Activated T-cell treated with anti-CD3 and anti-CD28 coated beads, Interleukin-2, amount 50 U/mL, for 4 hours (primary cell): Measurements from ENCODE around the gene TRIM71. TPM values are rescaled to one million over a fixed set of nuclear protein-coding genes. Genes with fewer than 3 reads are reported as not detected.
"Not testable (repeated sequence)": the region's sequence is repeated elsewhere in the genome, so short reads cannot be mapped to it uniquely, and the experiment has no call there.

Experiments used
- ATAC-seq, 2 donors: fragments of 200-7000 bp; cut with Tn5 transposase; one replicate each; pipeline ENCODE4 v1.10.0; 2021
- DNase-seq: peaks from one replicate; pipeline ENCODE4 v3.0.0-alpha.2; 2020
- H3K27me3 Mint-ChIP-seq: one replicate; pipeline ENCODE4 v1.8.0; 2021; ENCODE audit warnings: low read depth, mixed read lengths
- H3K36me3 Mint-ChIP-seq: one replicate; pipeline ENCODE4 v1.8.0; 2022; ENCODE audit warnings: mixed read lengths; ENCODE audit not compliant: insufficient read depth
- H3K4me1 Mint-ChIP-seq: one replicate; pipeline ENCODE4 v1.8.0; 2021; ENCODE audit warnings: low read depth, mixed read lengths
- H3K4me3 Mint-ChIP-seq: one replicate; pipeline ENCODE4 v1.8.0; 2021; ENCODE audit warnings: mild to moderate bottlenecking, moderate library complexity, mixed read lengths
- H3K9me3 Mint-ChIP-seq: one replicate; pipeline ENCODE4 v1.8.0; 2021; ENCODE audit warnings: mixed read lengths
- total RNA-seq, 3 donors: library from RNA; stranded (reverse); gene quantifications; one replicate each; pipeline ENCODE4 v1.2.1, GENCODE V29; 2021

The TRIM71 gene
- under 1 TPM; 0.18 to 0.25 (median 0.19) TPM for total RNA-seq

DNA sequence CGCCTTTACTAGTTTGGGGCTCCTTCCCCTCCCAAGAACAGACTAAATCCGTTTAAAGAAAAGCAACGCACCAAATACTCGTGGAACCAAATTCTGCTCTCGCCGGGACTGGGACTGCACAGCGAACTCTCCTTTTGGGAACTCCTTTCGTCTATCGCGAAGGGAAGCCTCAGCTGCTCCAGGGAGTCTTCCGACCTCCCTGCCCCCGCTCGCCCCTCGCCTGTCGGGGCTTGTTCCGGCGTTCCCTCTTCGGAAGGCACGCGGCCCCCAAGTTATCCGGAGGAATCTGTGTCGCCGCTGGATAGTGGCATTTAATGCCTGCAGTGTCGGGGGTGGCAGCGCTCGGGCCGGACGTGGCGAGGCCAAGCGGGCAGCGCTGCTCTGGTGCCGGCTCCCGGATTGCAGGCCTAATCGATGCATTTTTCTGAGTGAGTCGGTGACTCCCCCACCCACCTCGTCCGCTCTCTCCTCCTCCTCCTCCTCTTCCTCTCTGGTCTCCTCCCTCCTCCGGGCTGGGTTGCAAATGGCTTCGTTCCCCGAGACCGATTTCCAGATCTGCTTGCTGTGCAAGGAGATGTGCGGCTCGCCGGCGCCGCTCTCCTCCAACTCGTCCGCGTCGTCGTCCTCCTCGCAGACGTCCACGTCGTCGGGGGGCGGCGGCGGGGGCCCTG is at the start of gene TRIM71:
TRIM71 (plus strand) TSS at position 440 of the 671 bp plus-strand sequence; CDS start at position 524, 84 bp downstream.
- Mint-ChIP-seq H3K9me3 (no peaks in the 10 kb centered on the region), H3K27me3 (peaks cover 50% of the 10 kb centered on the region), H3K36me3 (no peaks in the 10 kb centered on the region), H3K4me1 (peaks cover 16% of the 10 kb centered on the region), H3K4me3 (peak within 1 kb of the TSS; percentile 67)
- ATAC-seq, result peak; percentile 5 to 35
- DNase-seq, result no peak

DNA sequence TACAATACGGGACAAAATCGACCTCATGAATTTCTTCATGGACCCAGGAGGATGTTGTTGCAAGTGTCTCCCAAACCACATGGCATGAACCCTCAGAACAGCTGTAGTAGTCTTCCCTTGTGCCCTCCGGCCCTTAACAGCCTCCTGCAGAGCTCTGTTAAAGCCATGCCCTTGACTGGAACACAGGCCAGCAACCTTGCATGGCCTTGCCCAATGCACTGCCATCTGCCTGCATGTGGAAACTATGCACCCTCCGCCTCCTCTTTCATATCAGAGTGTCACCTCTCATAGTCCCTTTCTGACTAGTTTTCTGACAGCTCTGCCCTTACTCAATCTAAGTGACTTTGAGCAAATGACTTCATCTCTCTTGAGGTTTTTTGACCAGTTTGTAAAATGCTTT is 39.4 kb upstream of the TRIM71 start:
- peak in 1 of 2 donors; percentile 14 for ATAC-seq
- H3K4me1 Mint-ChIP-seq, result peaks cover 3% of the 10 kb centered on the region

GRCh38 chr3:32780071-32780734 is 37.6 kb upstream of the TRIM71 start:
- ATAC-seq (no peak), DNase-seq (no peak)
- Mint-ChIP-seq H3K36me3 (peaks cover 2% of the 10 kb centered on the region), H3K27me3 (peaks cover 5% of the 10 kb centered on the region), H3K9me3 (no peaks in the 10 kb centered on the region), H3K4me3 (peak overlapping the region; percentile 85), H3K4me1 (peaks cover 3% of the 10 kb centered on the region)

More for the DNA sequence above, 39.4 kb upstream of the TRIM71 start:
- peaks cover 7% of the 10 kb centered on the region for H3K36me3 Mint-ChIP-seq
- no peak for DNase-seq
- H3K9me3 Mint-ChIP-seq, result no peaks in the 10 kb centered on the region
- no peak overlapping the region for H3K4me3 Mint-ChIP-seq
- H3K27me3 Mint-ChIP-seq, result peaks cover 5% of the 10 kb centered on the region

- peak; percentile 24 to 30 for ATAC-seq
- H3K27me3 Mint-ChIP-seq, result peaks cover 5% of the 10 kb centered on the region
- H3K36me3 Mint-ChIP-seq, result peaks cover 2% of the 10 kb centered on the region
- H3K4me3 Mint-ChIP-seq, result peak overlapping the region; percentile 85
- DNase-seq, result no peak
- no peaks in the 10 kb centered on the region for H3K9me3 Mint-ChIP-seq
- peaks cover 3% of the 10 kb centered on the region for H3K4me1 Mint-ChIP-seq
These were observed 37.0 kb upstream of the TRIM71 start for GRCh38 chr3:32780735-32781210.

DNA sequence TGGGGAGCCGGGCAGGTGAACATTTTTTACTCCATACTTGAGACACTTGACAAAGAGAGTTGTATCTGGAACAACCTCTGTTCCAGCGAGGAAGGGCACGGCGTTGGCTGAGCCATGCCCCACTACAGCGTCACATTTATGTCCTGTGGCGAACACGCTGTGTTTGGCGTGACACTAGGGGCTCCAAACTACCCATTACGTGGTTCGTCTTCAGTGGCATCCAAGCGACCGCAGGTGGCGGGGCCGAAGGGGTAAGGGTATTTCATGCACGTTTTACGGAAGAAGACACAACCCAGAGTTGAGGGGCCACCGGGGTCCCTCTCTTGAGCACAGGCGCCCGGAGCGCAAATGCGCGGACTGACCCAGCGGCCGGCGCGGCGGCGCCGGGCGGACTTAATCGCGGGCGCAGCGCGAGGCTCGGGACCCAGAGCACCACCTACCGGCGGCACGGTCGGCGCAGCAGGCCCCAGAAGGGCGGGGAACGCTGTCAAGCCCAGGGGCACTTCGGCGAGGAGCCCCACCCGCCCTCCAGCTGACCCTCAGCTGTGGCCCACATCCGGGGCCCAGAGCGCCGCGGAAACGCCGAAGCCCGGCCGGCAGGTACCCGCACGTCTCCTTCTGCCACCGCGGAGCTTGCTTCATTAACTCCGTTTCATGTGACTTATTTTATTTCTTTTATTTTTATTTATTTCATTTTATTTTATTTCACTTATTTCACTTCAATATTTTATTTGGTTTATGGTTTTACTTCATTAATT is 36.4 kb upstream of the TRIM71 start:
- Mint-ChIP-seq H3K4me1 (peaks cover 3% of the 10 kb centered on the region), H3K9me3 (no peaks in the 10 kb centered on the region)

GRCh38 chr3:32781969-32782270 is 35.9 kb upstream of the TRIM71 start:
- peak overlapping the region; percentile 58 for H3K4me3 Mint-ChIP-seq
- not testable (repeated sequence) for H3K9me3 Mint-ChIP-seq, H3K4me1 Mint-ChIP-seq, ATAC-seq, DNase-seq, H3K36me3 Mint-ChIP-seq, H3K27me3 Mint-ChIP-seq

More for the DNA sequence above, 36.4 kb upstream of the TRIM71 start:
- peak overlapping the region; percentile 85 for H3K4me3 Mint-ChIP-seq
- no peaks in the 10 kb centered on the region for H3K36me3 Mint-ChIP-seq
- DNase-seq (peak; percentile 49), ATAC-seq (peak; percentile 94 to 96)
- peaks cover 5% of the 10 kb centered on the region for H3K27me3 Mint-ChIP-seq

DNA sequence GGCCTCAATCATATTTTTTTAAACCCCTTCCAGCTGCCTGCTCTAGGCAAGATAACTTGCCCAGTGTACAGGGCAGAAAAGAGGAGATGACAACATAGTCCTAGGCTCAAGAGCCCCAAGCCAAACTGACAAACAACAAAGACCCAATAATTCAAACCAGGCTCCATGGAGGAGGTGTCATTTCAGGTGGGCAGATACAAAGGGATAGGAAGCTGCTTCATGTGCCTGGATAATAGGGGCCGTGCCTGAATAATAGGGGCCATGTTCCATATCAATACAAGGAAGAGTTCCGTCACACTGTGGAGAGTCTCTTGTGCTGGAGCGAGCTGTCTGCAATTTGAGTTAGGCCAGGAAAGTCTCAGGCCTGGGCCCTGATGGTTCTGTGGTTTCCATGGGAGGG is 35.4 kb upstream of the TRIM71 start:
- Mint-ChIP-seq H3K36me3 (no peaks in the 10 kb centered on the region), H3K9me3 (no peaks in the 10 kb centered on the region), H3K27me3 (peaks cover 5% of the 10 kb centered on the region), H3K4me1 (peaks cover 3% of the 10 kb centered on the region), H3K4me3 (peak overlapping the region; percentile 58)
- ATAC-seq (no peak), DNase-seq (no peak)

- Mint-ChIP-seq H3K9me3 (no peaks in the 10 kb centered on the region), H3K4me3 (no peak overlapping the region), H3K4me1 (no peaks in the 10 kb centered on the region), H3K27me3 (peaks cover 4% of the 10 kb centered on the region), H3K36me3 (no peaks in the 10 kb centered on the region)
- no peak for ATAC-seq
- DNase-seq, result no peak
These were observed 26.0 kb upstream of the TRIM71 start for GRCh38 chr3:32791833-32792232.

GRCh38 chr3:32794487-32795308 is 23.1 kb upstream of the TRIM71 start:
- Mint-ChIP-seq H3K9me3 (no peaks in the 10 kb centered on the region), H3K27me3 (peaks cover 4% of the 10 kb centered on the region), H3K4me3 (no peak overlapping the region), H3K4me1 (no peaks in the 10 kb centered on the region), H3K36me3 (no peaks in the 10 kb centered on the region)
- no peak for ATAC-seq
- no peak for DNase-seq

DNA sequence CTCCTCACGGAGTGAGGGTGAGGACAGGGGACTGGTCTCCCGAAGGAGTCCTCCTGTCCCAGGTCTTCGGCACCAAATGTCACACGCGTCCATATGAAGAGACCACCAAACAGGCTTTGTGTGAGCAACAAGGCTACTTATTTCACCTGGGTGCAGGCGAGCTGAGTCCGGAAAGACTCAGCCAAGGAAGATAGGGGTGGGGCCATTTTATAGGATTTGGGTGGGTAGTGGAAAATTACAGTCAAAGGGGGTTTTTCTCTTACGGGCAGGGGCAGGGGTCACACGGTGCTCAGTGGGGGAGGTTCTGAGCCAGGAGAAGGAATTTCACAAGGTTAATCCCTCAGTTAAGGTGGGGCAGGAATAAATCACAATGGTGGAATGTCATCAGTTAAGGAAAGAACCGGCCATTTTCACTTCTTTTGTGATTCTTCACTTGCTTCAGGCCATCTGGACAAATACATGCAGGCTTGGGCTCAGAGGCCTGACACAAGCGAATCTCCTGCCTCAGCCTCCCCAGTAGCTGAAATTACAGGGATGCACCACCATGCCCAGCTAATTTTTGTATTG is 21.3 kb upstream of the TRIM71 start:
- DNase-seq, H3K4me3 Mint-ChIP-seq, H3K4me1 Mint-ChIP-seq, H3K36me3 Mint-ChIP-seq, H3K9me3 Mint-ChIP-seq, ATAC-seq, H3K27me3 Mint-ChIP-seq: not testable (repeated sequence)

DNA sequence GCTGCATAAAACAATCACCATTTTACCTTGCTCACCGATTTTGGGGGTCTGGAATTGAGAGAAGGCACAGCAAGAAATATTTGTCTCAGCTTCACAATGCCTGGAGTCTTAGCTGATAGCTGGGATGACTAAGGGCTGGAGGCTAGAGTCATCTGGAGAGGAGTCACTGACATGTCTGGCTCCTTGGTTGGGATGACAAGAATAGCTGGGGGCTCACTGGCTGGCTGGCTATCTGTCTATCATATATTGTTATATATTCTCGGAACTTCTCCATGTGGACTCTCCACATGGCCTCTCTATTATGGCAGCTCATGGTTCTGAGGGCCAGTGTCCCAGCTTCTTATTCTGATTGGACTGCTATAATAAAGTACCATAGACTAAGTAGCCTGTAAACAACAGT is 20.0 kb upstream of the TRIM71 start:
- no peak for ATAC-seq
- Mint-ChIP-seq H3K9me3 (no peaks in the 10 kb centered on the region), H3K4me3 (no peak overlapping the region), H3K4me1 (no peaks in the 10 kb centered on the region), H3K27me3 (peaks cover 4% of the 10 kb centered on the region), H3K36me3 (no peaks in the 10 kb centered on the region)
- no peak for DNase-seq

DNA sequence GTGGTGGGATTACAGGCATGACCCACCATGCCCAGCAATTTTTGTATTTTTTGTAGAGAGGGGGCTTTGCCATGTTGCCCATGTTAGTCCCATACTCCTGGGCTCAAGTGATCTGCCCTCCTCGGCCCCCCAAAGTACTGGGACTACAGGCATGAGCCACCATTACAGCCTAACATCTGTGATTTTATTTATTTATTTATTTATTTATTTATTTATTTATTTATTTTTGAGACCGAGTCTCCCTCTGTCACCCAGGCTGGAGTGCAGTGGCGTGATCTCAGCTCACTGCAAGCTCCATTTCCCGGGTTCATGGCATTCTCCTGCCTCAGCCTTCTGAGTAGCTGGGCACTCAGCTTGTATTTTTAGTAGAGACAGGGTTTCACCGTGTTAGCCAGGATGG is 16.4 kb upstream of the TRIM71 start:
- not testable (repeated sequence) for H3K4me3 Mint-ChIP-seq, H3K4me1 Mint-ChIP-seq, DNase-seq, H3K27me3 Mint-ChIP-seq, H3K36me3 Mint-ChIP-seq, ATAC-seq, H3K9me3 Mint-ChIP-seq

DNA sequence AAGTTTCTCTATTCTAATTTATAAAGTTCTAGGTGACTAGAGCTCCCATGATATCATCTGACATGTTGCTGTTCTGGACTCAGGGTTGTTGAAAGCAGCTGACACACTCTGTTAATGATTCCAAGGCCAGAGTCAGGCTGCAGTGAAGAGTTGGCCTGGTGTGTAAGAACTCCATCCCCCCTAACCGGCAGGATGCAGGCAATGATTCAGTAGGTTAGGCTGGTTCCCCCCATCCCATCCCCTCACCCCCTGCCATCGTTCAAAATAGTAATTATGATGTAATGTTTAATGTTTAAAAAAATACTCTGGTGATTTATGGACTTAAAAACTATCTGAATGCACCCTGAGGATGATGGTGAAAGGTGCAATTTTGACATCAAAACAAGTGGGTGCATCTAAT is 4.6 kb upstream of the TRIM71 start:
- DNase-seq, result no peak
- peaks cover 10% of the 10 kb centered on the region for H3K4me1 Mint-ChIP-seq
- ATAC-seq, result no peak
- H3K4me3 Mint-ChIP-seq, result no peak overlapping the region
- H3K27me3 Mint-ChIP-seq, result peaks cover 24% of the 10 kb centered on the region
- no peaks in the 10 kb centered on the region for H3K9me3 Mint-ChIP-seq
- no peaks in the 10 kb centered on the region for H3K36me3 Mint-ChIP-seq

- H3K27me3 Mint-ChIP-seq, result peaks cover 33% of the 10 kb centered on the region
- H3K4me3 Mint-ChIP-seq, result no peak overlapping the region
- no peak for ATAC-seq
These were observed 3.4 kb upstream of the TRIM71 start for GRCh38 chr3:32814361-32814760.

More at GRCh38 chr3:32814361-32814760, 3.4 kb upstream of the TRIM71 start:
- Mint-ChIP-seq H3K36me3 (no peaks in the 10 kb centered on the region), H3K4me1 (peaks cover 16% of the 10 kb centered on the region), H3K9me3 (no peaks in the 10 kb centered on the region)
- DNase-seq, result no peak
